ENCODE measurements around the gene SPNS3.

The SPNS3 gene

GRCh38 chr17:4527134-4527533 lies 93.4 kb downstream of the SPNS3 start (continued):
- TF ChIP-seq ZNF585B (tag by site-specific recombination; IDR thresholded peaks at IDR 0.05) (no peak), ZIC2 (tag by site-specific recombination; IDR thresholded peaks at IDR 0.05) (no peak), ZSCAN18 (tag by site-specific recombination; IDR thresholded peaks at IDR 0.05) (no peak), ZNF398 (tag by site-specific recombination; IDR thresholded peaks at IDR 0.05) (no peak), ZNF248 (tag by site-specific recombination; IDR thresholded peaks at IDR 0.05) (no peak), ZBTB48 (tag by site-specific recombination; IDR thresholded peaks at IDR 0.05) (no peak), SETDB1 (IDR thresholded peaks at IDR 0.05; ENCODE audit: insufficient read length, low read length) (no peak)

- POLR2A ChIA-PET = interaction anchor here (1.1 kb wide), 1 partner anchor 28 kb away, joined by 3 read pairs; no protein-coding TSS in a partner anchor
- no peak overlapping the region for H3K4me3 ChIP-seq (ENCODE audit: low read depth, low read length)
- no peak overlapping the region for H3K27ac ChIP-seq (ENCODE audit: extremely low read depth, low read depth, low read length)
- CTCF ChIA-PET = interaction anchor here (0.6 to 1.6 kb wide), 6 partner anchors 9 to 809 kb away, joined by 3 to 6 read pairs (median 3); no protein-coding TSS in a partner anchor
- H3K4me1 ChIP-seq (ENCODE audit: control insufficient read depth, insufficient read depth, low read length) = no peaks in the 10 kb centered on the region
- no peaks in the 10 kb centered on the region for H3K9me3 ChIP-seq (ENCODE audit: control insufficient read depth, insufficient read depth, low read depth, low read length)
- H3K36me3 ChIP-seq (ENCODE audit: control insufficient read depth in 2 of 2, insufficient read depth in 1 of 2, low read length in 2 of 2) = no peaks in the 10 kb centered on the region
- TF ChIP-seq ZFP37 (tag by site-specific recombination; IDR thresholded peaks at IDR 0.05) (no peak), ZNF214 (tag by site-specific recombination; IDR thresholded peaks at IDR 0.05; ENCODE audit: borderline replicate concordance) (no peak), ZNF558 (tag by site-specific recombination; IDR thresholded peaks at IDR 0.05) (no peak), ZNF792 (tag by site-specific recombination; IDR thresholded peaks at IDR 0.05) (no peak), ZBTB49 (tag by site-specific recombination; IDR thresholded peaks at IDR 0.05; ENCODE audit: low read depth) (no peak), ZSCAN18 (tag by site-specific recombination; IDR thresholded peaks at IDR 0.05) (no peak), ZNF549 (tag by site-specific recombination; IDR thresholded peaks at IDR 0.05) (no peak), PRDM6 (tag by site-specific recombination; IDR thresholded peaks at IDR 0.05) (no peak), ZNF221 (tag by site-specific recombination; IDR thresholded peaks at IDR 0.05; ENCODE audit: borderline replicate concordance) (no peak), ZBTB11 (tag by site-specific recombination; conservative IDR thresholded peaks at IDR 0.05; ENCODE audit: low read depth) (no peak), TCF7L2 (IDR thresholded peaks at IDR 0.05; ENCODE audit: borderline replicate concordance, low read depth, low read length) (no peak), ZNF48 (tag by site-specific recombination; IDR thresholded peaks at IDR 0.05) (no peak), OSR2 (tag by site-specific recombination; IDR thresholded peaks at IDR 0.05) (no peak), HOXC10 (CRISPR knock-in tag; IDR thresholded peaks at IDR 0.05) (no peak), ZNF10 (tag by site-specific recombination; IDR thresholded peaks at IDR 0.05) (no peak), ZNF843 (tag by site-specific recombination; IDR thresholded peaks at IDR 0.05) (no peak), ZNF692 (tag by site-specific recombination; IDR thresholded peaks at IDR 0.05) (no peak)
These were observed 93.9 kb downstream of the SPNS3 start for GRCh38 chr17:4527566-4528125.

All from HEK293 (cell line).